ENCODE results near the gene MBTPS1.

DNA sequence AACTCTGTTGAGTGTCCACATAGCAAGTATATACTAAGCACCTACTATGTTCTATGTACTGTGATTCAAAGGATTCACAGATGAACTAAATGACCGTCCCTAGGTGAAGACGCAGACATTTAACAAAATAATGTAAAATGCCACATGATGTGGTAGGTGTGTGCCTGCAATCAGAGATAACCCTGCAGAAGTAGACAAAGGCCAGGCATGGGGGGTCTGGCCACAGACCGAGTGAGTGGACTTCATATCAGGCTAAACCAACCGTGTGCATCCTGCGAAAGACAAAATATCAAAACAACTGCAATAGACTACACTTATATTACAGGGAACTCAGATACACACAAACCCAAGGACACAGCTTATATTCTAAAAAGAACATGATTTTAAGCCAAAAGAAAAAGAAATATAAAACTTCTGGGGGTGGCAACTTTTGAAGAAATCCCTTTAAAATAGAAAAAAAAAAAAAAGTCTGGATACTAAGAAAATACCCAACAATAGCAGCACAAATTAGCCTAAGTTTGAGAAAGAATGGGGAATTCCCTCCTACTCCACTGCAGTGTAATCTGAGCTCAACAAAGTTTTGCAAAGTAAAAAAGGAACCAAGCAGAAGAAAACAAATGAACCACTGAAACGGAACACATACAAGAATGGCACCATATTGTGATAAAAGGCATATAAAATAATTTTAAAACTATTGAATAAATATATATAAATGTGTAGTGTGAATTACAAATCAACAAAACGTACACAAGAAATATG lies 16.0 kb upstream of the MBTPS1 start:
- no peak for TF ChIP-seq SNAI2 (CRISPR knock-in tag; IDR thresholded peaks at IDR 0.05)
- TF ChIP-seq ZNF565 (CRISPR knock-in tag; conservative IDR thresholded peaks at IDR 0.05; ENCODE audit: low read depth), result no peak
- TF ChIP-seq, protein P1, sequence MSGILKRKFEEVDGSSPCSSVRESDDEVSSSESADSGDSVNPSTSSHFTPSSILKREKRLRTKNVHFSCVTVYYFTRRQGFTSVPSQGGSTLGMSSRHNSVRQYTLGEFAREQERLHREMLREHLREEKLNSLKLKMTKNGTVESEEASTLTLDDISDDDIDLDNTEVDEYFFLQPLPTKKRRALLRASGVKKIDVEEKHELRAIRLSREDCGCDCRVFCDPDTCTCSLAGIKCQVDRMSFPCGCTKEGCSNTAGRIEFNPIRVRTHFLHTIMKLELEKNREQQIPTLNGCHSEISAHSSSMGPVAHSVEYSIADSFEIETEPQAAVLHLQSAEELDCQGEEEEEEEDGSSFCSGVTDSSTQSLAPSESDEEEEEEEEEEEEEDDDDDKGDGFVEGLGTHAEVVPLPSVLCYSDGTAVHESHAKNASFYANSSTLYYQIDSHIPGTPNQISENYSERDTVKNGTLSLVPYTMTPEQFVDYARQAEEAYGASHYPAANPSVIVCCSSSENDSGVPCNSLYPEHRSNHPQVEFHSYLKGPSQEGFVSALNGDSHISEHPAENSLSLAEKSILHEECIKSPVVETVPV (CRISPR knock-in tag; IDR thresholded peaks at IDR 0.05), result no peak
- TF ChIP-seq TCF4 (CRISPR knock-in tag; IDR thresholded peaks at IDR 0.05; ENCODE audit: borderline replicate concordance), result no peak
